ENCODE results near the gene NEDD9.

Gene NEDD9

GRCh38 chr6:11162262-11162661 lies 70.2 kb downstream of the NEDD9 start:
- TF ChIP-seq CTCF (conservative IDR thresholded peaks at IDR 0.05) (no peak), ZFX (IDR thresholded peaks at IDR 0.05) (no peak)
- H3K27ac ChIP-seq: no peak overlapping the region

GRCh38 chr6:11161031-11161956 lies 71.2 kb downstream of the NEDD9 start:
- no peak for TF ChIP-seq ZFX (IDR thresholded peaks at IDR 0.05)
- TF ChIP-seq CTCF (conservative IDR thresholded peaks at IDR 0.05): no peak
- no peak overlapping the region for H3K27ac ChIP-seq

- TF ChIP-seq ZFX (IDR thresholded peaks at IDR 0.05): no peak
- TF ChIP-seq CTCF (conservative IDR thresholded peaks at IDR 0.05): no peak
- no peak overlapping the region for H3K27ac ChIP-seq
Measured at GRCh38 chr6:11160199-11160598, 72.3 kb downstream of the NEDD9 start.

- H3K27ac ChIP-seq: no peak overlapping the region
- TF ChIP-seq ZFX (IDR thresholded peaks at IDR 0.05) (no peak), CTCF (conservative IDR thresholded peaks at IDR 0.05) (no peak)
Measured at GRCh38 chr6:11155589-11155988, 76.9 kb downstream of the NEDD9 start.

GRCh38 chr6:11153447-11153846 lies 79.0 kb downstream of the NEDD9 start:
- H3K27ac ChIP-seq: no peak overlapping the region
- TF ChIP-seq ZFX (IDR thresholded peaks at IDR 0.05): no peak
- no peak for TF ChIP-seq CTCF (conservative IDR thresholded peaks at IDR 0.05)

GRCh38 chr6:11152581-11152980 lies 79.9 kb downstream of the NEDD9 start:
- H3K27ac ChIP-seq: no peak overlapping the region
- TF ChIP-seq CTCF (conservative IDR thresholded peaks at IDR 0.05) (no peak), ZFX (IDR thresholded peaks at IDR 0.05) (no peak)

- H3K27ac ChIP-seq: no peak overlapping the region
- no peak for TF ChIP-seq ZFX (IDR thresholded peaks at IDR 0.05)
- no peak for TF ChIP-seq CTCF (conservative IDR thresholded peaks at IDR 0.05)
Measured at GRCh38 chr6:11151488-11151887, 81.0 kb downstream of the NEDD9 start.
